Right lobe of liver (tissue), 6 donors: ENCODE data around the gene GPR18. TPM values are rescaled to one million over a fixed set of nuclear protein-coding genes. Genes with fewer than 3 reads are reported as not detected.

Source experiments
- ATAC-seq, 4 donors: fragments of 200-7000 bp; cut with Tn5 transposase; one replicate each; pipeline ENCODE4 v1.9.1; 2020; ENCODE audit warnings: mild to moderate bottlenecking in 4 of 4, moderate library complexity in 4 of 4
- DNase-seq, 3 donors: peaks; one replicate each; pipeline ENCODE4 v3.0.0-alpha.2; 2020
- H3K27ac ChIP-seq, 3 donors: fragments of 200-600 bp; one replicate each; pipeline ENCODE4 v1.8.0; 2022
- H3K27me3 ChIP-seq, 2 donors: fragments of 200-600 bp; one replicate each; pipeline ENCODE4 v1.8.0; 2022
- H3K36me3 ChIP-seq, 4 donors: fragments of 200-600 bp; sonication (generic) in 1 of 4; one replicate each; pipeline versions ENCODE4 v1.5.1 to v1.8.0; 2017 to 2022; ENCODE audit warnings: control low read depth in 1 of 4
- H3K4me1 ChIP-seq, 4 donors: fragments of 200-600 bp; sonication (generic) in 1 of 4; one replicate each; pipeline versions ENCODE4 v1.5.1 to v1.8.0; 2017 to 2022; ENCODE audit warnings: control low read depth in 1 of 4
- H3K4me3 ChIP-seq, 3 donors: fragments of 200-600 bp; one replicate each; pipeline ENCODE4 v1.8.0; 2022
- H3K9me3 ChIP-seq, 4 donors: fragments of 200-600 bp; sonication (generic) in 1 of 4; one replicate each; pipeline versions ENCODE4 v1.5.1 to v1.8.0; 2017 to 2022; ENCODE audit warnings: control low read depth in 1 of 4
- POLR2A ChIP-seq: fragments of 450-650 bp; IDR thresholded peaks from one replicate; pipeline ENCODE4 v1.6.1; 2017; ENCODE audit warnings: antibody characterized with exemption, mild to moderate bottlenecking
- WGBS: methylation state at CpG from one replicate; pipeline ENCODE4 v1.1.6; 2018; ENCODE audit warnings: low coverage, low lambda C conversion rate; ENCODE audit not compliant: insufficient coverage; ENCODE audit errors: missing lambda C conversion rate; 5-methylcytosine and 5-hydroxymethylcytosine counted together
- intact Hi-C, 2 donors: fragments of 100-400 bp; cut with DNase I; formaldehyde crosslinking; loops; one replicate each; pipeline versions ENCODE4 v1.11.2 to v1.14.1; 2022
- total RNA-seq, 6 experiments: library from RNA; depleted of rRNA in 2 of 6; stranded (reverse); fragments of >200 nt in 2 of 6; fragmentation: NEBNext Ultra II Directional in 3 of 6; extraction: Animal tissue kit (Norgen Biotek cat#: 25700) in 3 of 6; gene quantifications; one replicate each; pipeline versions ENCODE4 v1.1.0 to v1.2.4, GENCODE V29; 2016 to 2023
- TF ChIP-seq, protein P1 (sequence below), 4 donors: fragments of 200-600 bp in 3 of 4; fragments of 450-650 bp in 1 of 4; IDR thresholded peaks; one replicate each; pipeline versions ENCODE4 v1.5.1 to v1.8.0; 2016 to 2022; ENCODE audit warnings: antibody characterized with exemption in 4 of 4, mild to moderate bottlenecking in 2 of 4
- donor health status: DM: no; HTN: yes; CAD: no.
- donor health status: DM: no; HTN: no; CAD: no.
- donor health status: DM: no; HTN: no; CAD: no.
- donor health status: DM: no; HTN: yes; CAD: no.
- donor health status: DM: no; HTN: yes; CAD: no.

The GPR18 gene
- total RNA-seq, 6 experiments from 2014 or later = 0.13 to 0.17 TPM; not detected in 4

DNA sequence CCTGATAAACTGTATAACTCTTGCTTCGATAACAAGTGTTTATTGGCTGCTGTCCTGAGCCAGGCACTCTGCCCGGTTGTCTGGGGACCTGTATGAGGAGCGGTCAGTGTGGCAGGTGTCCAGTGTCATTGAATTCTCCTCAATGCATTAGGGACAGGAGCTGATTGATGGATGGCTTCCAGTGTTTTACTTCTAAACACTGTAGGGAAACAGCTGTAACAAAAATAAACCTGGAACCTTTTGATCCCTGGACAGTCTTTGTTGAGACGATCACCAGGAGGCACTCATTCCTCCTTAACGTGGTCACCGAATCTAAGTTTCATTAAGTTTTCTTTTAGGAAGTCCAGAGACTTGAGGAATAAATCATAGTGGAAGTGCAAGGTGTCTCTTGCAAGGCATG lies 39.6 kb downstream of the GPR18 start:
- peak; percentile 95 to 97 (median 96) for ATAC-seq
- no peak for TF ChIP-seq POLR2A
- TF ChIP-seq, protein P1, sequence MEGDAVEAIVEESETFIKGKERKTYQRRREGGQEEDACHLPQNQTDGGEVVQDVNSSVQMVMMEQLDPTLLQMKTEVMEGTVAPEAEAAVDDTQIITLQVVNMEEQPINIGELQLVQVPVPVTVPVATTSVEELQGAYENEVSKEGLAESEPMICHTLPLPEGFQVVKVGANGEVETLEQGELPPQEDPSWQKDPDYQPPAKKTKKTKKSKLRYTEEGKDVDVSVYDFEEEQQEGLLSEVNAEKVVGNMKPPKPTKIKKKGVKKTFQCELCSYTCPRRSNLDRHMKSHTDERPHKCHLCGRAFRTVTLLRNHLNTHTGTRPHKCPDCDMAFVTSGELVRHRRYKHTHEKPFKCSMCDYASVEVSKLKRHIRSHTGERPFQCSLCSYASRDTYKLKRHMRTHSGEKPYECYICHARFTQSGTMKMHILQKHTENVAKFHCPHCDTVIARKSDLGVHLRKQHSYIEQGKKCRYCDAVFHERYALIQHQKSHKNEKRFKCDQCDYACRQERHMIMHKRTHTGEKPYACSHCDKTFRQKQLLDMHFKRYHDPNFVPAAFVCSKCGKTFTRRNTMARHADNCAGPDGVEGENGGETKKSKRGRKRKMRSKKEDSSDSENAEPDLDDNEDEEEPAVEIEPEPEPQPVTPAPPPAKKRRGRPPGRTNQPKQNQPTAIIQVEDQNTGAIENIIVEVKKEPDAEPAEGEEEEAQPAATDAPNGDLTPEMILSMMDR (IDR thresholded peaks at IDR 0.05) = no peak
- peaks cover 0 to 29% (median 4%) of the 10 kb centered on the region in 4 donors for H3K4me1 ChIP-seq

DNA sequence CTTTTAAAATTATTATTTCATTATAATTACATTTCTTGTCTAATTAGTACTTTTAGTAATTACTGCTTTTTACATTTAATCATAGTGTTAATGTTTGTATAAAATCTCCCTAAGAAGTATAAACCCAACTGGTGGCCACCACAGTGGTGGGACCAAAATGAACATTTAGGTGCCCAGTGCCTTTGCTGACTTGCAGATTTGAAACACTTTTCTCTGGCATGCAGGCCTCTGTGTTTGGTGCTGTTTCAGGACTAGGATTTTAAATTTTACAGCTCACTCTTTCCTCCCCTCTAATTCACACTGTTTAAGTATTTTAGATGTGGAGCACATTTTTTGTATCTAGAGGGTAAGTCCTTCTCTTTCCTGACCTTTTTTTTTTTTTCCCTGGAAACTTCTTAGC lies 40.1 kb downstream of the GPR18 start:
- DNase-seq (no peak), ATAC-seq (peak in 3 of 4 donors; percentile 7 to 32 (median 30))
- H3K9me3 ChIP-seq = no peaks in the 10 kb centered on the region
- peaks cover 0 to 24% (median 4%) of the 10 kb centered on the region in 4 donors for H3K4me1 ChIP-seq
- H3K27me3 ChIP-seq = no peaks in the 10 kb centered on the region
- H3K36me3 ChIP-seq = no peaks in the 10 kb centered on the region
- H3K4me3 ChIP-seq = no peak overlapping the region
- peak overlapping the region in 1 of 3 donors; percentile 48 for H3K27ac ChIP-seq
- no peak for TF ChIP-seq POLR2A
- TF ChIP-seq, protein P1 (IDR thresholded peaks at IDR 0.05) = no peak
- intact Hi-C loops = no loop called here

More for the DNA sequence above, 39.6 kb downstream of the GPR18 start:
- H3K9me3 ChIP-seq = no peaks in the 10 kb centered on the region
- peak overlapping the region in 1 of 3 donors; percentile 48 for H3K27ac ChIP-seq
- intact Hi-C loops = no loop called here
- H3K4me3 ChIP-seq = no peak overlapping the region
- no peaks in the 10 kb centered on the region for H3K27me3 ChIP-seq
- 19% methylated on average over 6 of the region's 6 CpGs for WGBS
- DNase-seq = peak; percentile 88 to 96 (median 93)
- no peaks in the 10 kb centered on the region for H3K36me3 ChIP-seq

DNA sequence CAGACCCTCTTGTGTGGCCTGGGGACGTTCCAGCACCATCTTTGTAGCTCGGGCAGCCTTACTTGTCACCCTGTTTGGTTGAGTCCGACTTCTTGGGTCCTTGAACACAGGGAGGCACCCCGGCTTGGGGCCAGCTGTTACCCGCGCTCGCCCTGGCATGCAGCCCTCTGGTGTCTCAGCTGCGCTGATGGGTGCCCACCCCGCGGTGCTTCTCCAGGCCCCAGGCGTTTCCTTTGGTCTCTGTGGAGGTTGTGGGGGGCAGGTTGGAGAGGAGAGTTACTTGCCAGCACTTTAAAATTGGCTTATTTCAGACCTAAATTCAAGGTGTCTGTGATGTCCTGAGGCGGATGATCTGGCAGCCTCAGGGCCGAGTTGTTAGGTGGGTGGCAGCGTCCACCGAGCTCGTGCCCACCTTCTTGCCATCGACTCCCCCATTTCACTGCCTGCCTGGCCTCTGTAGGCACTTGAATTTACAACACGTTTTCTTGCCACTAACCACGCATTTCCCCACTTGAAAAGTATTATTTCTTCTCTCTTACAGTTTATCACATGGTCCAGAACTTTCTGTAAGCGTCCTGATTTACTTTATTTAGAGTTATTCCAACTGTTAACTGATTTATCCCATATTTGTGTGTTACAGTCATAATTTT lies 40.6 kb downstream of the GPR18 start:
- intact Hi-C loops = no loop called here
- ATAC-seq (no peak), DNase-seq (no peak)
- no peaks in the 10 kb centered on the region for H3K27me3 ChIP-seq
- H3K36me3 ChIP-seq = peaks cover 0 to 2% (median 0%) of the 10 kb centered on the region in 4 donors
- H3K4me1 ChIP-seq = peaks cover 0 to 21% (median 4%) of the 10 kb centered on the region in 4 donors
- TF ChIP-seq, protein P1 (IDR thresholded peaks at IDR 0.05) = no peak
- no peak for TF ChIP-seq POLR2A
- H3K9me3 ChIP-seq = no peaks in the 10 kb centered on the region
- no peak overlapping the region for H3K4me3 ChIP-seq
- H3K27ac ChIP-seq = peak overlapping the region in 1 of 3 donors; percentile 48
- 28% methylated on average over 6 of the region's 20 CpGs for WGBS

DNA sequence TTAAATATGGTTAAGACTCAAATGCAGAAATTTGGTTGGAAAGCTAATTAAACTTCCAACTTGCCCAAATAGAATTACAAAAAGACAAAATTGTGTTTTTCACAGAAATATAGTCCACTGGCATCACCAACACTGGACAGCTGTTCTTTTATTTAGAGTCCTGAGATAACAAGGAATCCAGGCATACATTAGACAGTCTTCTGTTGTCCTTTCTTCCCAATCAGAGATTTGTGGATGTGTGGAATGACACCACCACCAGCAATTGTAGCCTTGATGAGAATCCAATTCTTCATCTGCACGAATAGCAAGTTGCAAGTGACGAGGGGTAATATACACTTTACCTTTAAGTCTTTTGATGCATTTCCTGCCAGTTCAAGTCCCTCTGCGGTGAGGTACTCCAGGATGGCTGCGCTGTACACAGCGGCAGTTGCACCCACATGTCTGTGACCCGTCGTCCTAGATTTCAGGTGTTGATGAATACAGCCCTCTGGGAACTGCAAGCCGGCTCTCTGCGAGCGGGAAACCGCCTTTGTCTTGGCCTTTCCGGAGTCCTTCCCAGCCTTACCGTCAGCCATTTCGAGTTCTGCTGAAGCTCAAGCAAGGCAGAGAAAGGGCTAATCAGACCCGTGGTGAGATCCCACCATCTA lies 42.9 kb downstream of the GPR18 start:
- DNase-seq = no peak
- H3K9me3 ChIP-seq = no peaks in the 10 kb centered on the region
- H3K27ac ChIP-seq = no peak overlapping the region
- H3K27me3 ChIP-seq = no peaks in the 10 kb centered on the region
- H3K36me3 ChIP-seq = peaks cover 0 to 2% (median 0%) of the 10 kb centered on the region in 4 donors
- 89% methylated on average over 12 of the region's 15 CpGs for WGBS
- H3K4me3 ChIP-seq = no peak overlapping the region
- peak in 2 of 4 donors; percentile 11 to 21 for ATAC-seq
- no peak for TF ChIP-seq POLR2A
- TF ChIP-seq, protein P1 (IDR thresholded peaks at IDR 0.05) = no peak
- peaks cover 0 to 21% (median 4%) of the 10 kb centered on the region in 4 donors for H3K4me1 ChIP-seq
- intact Hi-C loops = no loop called here
